GM19328 (cell line): ENCODE measurements around the gene PCDHB7.
"Not testable (repeated sequence)": the region's sequence is repeated elsewhere in the genome, so short reads cannot be mapped to it uniquely, and the experiment has no call there.

ENCODE experiments used
- ATAC-seq: cut with Tn5 transposase; IDR thresholded peaks from one replicate; pipeline ENCODE4 v1.9.1; 2021; ENCODE audit warnings: mild to moderate bottlenecking, moderate library complexity; ENCODE audit not compliant: unreplicated experiment

Gene PCDHB7

DNA sequence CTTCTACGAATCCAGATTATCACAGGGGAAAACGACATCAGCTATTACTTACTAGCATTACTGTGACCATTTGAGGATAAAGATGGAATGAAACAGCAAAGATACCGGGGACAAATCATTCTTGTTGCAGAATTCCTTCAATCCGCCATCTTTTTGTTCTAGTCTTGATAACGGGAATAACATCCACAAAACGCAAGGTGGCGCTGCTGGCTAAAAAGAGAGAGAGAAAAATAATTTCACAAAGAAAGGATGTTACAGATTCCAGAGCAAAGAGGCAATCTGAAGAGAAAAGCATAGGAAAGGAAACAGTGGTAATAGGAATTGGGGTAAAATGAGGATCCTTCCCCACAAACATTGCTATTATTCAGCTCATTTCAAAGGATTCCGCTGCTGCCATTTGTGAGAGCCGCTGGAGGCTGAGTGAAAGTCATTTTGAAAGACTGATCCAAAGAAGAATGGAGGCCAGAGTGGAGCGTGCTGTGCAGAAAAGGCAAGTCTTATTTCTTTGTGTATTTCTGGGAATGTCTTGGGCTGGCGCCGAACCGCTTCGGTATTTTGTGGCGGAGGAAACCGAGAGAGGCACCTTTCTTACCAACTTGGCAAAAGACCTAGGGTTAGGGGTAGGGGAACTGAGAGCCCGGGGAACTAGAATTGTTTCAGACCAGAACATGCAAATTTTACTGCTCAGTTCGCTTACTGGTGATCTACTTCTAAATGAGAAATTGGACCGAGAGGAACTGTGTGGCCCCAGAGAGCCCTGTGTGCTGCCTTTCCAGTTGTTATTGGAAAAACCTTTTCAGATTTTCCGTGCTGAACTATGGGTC lies at the start of gene PCDHB7:
TSS of gene PCDHB7 (plus strand) at position 264 of the 824 bp plus-strand sequence. CDS start at position 456, 192 bp downstream.
- ATAC-seq, result no peak

DNA sequence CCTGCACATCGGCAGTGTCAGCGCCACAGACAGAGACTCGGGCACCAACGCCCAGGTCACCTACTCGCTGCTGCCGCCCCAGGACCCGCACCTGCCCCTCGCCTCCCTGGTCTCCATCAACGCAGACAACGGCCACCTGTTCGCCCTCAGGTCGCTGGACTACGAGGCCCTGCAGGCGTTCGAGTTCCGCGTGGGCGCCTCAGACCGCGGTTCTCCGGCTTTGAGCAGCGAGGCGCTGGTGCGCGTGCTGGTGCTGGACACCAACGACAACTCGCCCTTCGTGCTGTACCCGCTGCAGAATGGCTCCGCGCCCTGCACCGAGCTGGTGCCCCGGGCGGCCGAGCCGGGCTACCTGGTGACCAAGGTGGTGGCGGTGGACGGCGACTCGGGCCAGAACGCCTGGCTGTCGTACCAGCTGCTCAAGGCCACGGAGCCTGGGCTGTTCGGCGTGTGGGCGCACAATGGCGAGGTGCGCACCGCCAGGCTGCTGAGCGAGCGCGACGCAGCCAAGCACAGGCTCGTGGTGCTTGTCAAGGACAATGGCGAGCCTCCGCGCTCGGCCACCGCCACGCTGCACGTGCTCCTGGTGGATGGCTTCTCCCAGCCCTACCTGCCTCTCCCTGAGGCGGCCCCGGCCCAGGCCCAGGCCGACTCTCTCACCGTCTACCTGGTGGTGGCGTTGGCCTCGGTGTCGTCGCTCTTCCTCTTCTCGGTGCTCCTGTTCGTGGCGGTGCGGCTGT lies 48.9 kb upstream of the PCDHB7 start:
- not testable (repeated sequence) for ATAC-seq

DNA sequence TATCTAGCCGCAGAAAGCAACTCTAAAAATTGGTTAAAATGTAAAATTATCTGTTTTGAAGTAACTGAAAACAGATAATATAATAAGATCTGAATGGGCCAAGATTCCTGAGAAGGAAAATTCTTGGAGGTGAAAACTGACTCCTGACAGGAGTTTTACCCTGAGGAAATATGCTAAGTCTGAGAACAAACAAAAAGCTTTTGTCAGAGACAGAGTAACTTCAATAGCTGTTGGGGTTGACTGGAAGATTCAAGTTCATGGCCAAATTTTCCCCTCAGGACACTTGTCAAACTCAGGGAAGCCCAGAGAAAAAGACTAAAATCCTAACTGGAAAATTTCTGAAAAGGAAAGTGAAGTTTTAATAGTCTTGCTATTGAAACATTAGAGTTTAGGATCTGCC lies 45.1 kb upstream of the PCDHB7 start:
- ATAC-seq, result no peak

DNA sequence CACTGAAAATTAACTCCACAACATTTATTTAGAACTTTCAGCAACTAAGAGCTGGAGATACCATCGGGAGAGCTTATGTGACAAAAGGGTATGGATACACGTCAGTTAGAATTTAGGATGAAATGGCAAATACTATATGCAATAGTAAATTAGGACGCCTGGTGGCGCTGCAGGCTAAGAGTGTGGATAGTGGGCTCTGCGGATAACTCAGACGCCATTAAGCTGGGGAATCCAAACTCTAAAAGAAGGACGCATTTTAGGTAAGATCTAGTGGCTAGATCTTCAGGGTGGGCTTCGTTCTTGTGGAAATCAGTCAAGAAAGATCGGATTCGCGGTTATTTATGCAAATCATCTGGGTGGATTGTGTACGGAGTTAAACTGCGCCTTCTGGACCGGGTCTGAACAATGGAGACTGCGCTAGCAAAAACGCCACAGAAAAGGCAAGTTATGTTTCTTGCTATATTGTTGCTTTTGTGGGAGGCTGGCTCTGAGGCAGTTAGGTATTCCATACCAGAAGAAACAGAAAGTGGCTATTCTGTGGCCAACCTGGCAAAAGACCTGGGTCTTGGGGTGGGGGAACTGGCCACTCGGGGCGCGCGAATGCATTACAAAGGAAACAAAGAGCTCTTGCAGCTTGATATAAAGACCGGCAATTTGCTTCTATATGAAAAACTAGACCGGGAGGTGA lies 37.3 kb upstream of the PCDHB7 start, which contains the start of gene PCDHB5:
TSS of gene PCDHB5 (plus strand) at position 177 of the 688 bp plus-strand sequence. CDS start at position 406, 229 bp downstream.
- no peak for ATAC-seq

DNA sequence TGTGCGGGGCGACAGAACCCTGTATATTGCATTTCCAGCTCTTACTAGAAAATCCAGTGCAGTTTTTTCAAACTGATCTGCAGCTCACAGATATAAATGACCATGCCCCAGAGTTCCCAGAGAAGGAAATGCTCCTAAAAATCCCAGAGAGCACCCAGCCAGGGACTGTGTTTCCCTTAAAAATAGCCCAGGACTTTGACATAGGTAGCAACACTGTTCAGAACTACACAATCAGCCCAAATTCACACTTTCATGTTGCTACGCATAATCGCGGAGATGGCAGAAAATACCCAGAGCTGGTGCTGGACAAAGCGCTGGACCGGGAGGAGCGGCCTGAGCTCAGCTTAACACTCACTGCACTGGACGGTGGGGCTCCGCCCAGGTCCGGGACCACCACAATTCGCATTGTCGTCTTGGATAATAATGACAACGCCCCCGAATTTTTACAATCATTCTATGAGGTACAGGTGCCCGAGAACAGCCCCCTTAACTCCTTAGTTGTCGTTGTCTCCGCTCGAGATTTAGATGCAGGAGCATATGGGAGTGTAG lies 36.7 kb upstream of the PCDHB7 start:
- ATAC-seq, result no peak

DNA sequence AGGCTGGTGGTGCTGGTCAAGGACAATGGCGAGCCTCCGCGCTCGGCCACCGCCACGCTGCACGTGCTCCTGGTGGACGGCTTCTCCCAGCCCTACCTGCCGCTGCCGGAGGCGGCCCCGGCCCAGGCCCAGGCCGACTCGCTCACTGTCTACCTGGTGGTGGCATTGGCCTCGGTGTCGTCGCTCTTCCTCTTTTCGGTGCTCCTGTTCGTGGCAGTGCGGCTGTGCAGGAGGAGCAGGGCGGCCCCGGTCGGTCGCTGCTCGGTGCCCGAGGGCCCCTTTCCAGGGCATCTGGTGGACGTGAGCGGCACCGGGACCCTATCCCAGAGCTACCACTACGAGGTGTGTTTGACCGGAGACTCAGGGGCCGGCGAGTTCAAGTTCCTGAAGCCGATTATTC lies 35.1 kb upstream of the PCDHB7 start:
- ATAC-seq, result not testable (repeated sequence)

DNA sequence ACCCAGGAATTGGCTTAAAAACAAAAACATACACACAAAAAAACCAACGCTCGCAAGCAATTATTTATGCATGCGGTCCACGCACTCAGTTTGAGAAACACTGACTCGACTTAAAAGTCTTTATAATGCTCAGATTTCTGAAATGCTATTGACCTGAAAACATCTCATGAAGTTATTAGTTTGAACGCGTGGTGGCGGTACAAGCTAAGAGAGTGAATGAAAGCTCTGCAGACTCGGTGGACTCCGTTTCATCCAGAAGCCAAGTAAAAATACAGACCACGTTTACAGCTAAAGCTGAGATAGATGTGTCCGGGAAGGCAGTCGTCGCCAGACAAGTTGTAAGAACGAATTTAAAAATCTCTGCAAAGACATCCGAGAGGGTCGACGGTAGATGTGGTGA lies 22.6 kb upstream of the PCDHB7 start, which contains the start of gene PCDHB6:
TSS of gene PCDHB6 (plus strand) at position 246 of the 400 bp plus-strand sequence. CDS start 201 bp downstream, outside the sequence.
- no peak for ATAC-seq

DNA sequence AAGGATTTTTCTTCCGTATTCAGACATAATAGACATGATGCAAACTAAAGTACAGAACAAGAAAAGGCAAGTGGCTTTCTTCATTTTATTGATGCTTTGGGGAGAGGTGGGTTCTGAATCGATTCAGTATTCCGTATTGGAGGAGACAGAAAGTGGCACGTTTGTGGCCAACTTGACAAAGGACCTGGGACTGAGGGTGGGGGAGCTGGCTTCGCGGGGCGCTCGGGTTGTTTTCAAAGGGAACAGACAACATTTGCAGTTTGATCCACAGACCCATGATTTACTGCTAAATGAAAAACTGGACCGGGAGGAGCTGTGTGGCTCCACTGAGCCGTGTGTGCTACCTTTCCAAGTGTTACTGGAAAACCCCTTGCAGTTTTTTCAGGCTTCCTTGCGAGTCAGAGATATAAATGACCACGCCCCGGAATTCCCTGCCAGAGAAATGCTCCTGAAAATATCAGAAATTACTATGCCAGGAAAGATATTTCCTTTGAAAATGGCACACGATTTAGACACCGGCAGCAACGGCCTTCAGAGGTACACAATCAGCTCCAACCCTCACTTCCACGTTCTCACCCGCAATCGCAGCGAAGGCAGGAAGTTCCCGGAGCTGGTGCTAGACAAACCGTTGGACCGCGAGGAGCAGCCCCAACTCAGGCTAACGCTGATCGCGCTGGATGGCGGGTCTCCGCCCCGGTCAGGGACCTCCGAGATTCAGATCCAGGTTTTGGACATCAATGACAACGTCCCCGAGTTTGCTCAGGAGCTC lies 22.0 kb upstream of the PCDHB7 start:
- ATAC-seq, result no peak

DNA sequence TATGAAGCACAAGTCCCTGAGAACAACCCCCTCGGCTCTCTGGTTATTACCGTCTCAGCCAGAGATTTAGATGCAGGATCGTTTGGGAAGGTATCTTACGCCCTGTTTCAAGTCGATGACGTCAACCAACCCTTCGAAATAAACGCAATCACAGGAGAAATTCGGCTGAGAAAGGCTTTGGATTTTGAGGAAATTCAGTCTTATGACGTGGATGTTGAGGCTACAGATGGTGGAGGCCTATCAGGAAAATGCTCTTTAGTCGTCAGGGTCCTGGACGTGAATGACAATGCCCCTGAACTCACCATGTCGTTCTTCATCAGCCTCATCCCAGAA lies 21.5 kb upstream of the PCDHB7 start:
- ATAC-seq, result no peak

DNA sequence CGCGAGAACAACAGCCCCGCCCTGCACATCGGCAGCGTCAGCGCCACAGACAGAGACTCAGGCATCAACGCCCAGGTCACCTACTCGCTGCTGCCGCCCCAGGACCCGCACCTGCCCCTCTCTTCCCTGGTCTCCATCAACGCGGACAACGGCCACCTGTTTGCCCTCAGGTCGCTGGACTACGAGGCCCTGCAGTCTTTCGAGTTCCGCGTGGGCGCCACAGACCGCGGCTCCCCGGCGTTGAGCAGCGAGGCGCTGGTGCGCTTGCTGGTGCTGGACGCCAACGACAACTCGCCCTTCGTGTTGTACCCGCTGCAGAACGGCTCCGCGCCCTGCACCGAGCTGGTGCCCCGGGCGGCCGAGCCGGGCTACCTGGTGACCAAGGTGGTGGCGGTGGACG lies 20.8 kb upstream of the PCDHB7 start:
- not testable (repeated sequence) for ATAC-seq

DNA sequence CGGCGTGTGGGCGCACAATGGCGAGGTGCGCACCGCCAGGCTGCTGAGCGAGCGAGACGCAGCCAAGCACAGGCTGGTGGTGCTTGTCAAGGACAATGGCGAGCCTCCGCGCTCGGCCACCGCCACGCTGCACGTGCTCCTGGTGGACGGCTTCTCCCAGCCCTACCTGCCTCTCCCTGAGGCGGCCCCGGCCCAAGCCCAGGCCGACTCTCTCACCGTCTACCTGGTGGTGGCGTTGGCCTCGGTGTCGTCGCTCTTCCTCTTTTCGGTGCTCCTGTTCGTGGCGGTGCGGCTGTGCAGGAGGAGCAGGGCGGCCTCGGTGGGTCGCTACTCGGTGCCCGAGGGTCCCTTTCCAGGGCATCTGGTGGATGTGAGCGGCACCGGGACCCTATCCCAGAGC lies 20.3 kb upstream of the PCDHB7 start:
- ATAC-seq, result not testable (repeated sequence)

DNA sequence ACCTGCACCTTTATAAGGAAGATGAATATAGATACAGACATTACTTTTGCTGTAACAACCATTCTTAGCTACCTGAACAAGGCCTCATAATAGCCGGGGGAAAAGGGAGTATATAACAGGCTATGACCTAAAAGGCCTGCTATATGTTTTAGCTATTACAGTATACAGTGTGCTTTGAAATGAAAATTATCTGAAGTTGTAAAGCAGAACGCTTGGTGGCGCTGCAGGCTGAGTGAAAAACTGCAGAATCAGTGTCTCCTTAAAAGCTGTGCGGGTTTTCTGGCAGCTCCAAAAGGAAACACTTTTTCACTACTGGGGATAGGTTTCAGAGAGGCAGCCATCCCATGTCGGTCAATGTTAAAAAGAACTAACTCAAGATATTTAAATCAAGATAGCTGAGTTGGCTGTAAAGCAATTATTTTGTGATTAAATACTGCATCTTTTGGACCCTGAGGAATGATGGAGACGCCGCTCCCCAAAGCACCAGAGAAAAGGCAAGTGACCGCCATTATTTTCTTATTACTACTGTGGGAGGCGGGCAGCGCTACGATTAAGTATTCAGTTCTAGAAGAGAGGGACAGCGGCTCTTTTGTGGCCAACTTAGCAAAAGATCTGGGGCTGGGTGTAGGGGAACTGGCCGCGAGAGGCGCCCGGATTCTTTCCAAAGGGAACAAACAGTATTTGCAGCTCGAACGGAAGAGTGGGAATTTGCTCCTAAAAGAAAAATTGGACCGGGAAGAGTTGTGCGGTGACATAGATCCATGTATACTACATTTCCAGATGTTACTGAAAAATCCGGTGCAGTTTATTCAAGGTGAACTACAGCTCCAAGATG lies 16.7 kb upstream of the PCDHB7 start:
- ATAC-seq, result no peak

DNA sequence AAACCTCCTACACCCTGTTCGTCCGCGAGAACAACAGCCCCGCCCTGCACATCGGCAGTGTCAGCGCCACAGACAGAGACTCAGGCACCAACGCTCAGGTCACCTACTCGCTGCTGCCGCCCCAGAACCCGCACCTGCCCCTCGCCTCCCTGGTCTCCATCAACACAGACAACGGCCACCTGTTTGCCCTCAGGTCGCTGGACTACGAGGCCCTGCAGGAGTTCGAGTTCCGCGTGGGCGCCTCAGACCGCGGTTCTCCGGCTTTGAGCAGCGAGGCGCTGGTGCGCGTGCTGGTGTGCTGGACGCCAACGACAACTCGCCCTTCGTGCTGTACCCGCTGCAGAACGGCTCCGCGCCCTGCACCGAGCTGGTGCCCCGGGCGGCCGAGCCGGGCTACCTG lies 15.1 kb upstream of the PCDHB7 start:
- ATAC-seq, result not testable (repeated sequence)

DNA sequence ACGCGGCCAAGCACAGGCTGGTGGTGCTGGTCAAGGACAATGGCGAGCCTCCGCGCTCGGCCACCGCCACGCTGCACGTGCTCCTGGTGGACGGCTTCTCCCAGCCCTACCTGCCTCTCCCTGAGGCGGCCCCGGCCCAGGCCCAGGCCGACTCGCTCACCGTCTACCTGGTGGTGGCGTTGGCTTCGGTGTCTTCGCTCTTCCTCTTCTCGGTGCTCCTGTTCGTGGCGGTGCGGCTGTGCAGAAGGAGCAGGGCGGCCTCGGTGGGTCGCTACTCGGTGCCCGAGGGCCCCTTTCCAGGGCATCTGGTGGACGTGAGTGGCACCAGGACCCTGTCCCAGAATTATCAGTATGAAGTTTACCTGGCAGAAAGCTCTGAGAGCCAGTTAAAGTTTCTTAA lies 14.5 kb upstream of the PCDHB7 start:
- ATAC-seq, result not testable (repeated sequence)

DNA sequence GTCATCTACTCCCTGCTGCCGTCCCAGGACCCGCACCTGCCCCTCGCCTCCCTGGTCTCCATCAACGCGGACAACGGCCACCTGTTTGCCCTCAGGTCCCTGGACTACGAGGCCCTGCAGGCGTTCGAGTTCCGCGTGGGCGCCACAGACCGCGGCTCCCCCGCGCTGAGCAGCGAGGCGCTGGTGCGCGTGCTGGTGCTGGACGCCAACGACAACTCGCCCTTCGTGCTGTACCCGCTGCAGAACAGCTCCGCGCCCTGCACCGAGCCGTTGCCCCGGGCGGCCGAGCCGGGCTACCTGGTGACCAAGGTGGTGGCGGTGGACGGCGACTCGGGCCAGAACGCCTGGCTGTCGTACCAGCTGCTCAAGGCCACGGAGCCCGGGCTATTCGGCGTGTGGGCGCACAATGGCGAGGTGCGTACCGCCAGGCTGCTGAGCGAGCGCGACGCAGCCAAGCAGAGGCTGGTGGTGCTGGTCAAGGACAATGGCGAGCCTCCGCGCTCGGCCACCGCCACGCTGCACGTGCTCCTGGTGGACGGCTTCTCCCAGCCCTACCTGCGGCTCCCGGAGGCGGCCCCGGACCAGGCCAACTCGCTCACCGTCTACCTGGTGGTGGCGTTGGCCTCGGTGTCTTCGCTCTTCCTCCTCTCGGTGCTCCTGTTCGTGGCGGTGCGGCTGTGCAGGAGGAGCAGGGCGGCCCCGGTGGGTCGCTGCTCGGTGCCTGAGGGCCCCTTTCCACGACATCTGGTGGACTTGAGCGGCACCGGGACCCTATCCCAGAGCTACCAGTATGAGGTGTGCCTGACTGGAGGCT lies 2.1 kb downstream of the PCDHB7 start:
- ATAC-seq, result not testable (repeated sequence)

DNA sequence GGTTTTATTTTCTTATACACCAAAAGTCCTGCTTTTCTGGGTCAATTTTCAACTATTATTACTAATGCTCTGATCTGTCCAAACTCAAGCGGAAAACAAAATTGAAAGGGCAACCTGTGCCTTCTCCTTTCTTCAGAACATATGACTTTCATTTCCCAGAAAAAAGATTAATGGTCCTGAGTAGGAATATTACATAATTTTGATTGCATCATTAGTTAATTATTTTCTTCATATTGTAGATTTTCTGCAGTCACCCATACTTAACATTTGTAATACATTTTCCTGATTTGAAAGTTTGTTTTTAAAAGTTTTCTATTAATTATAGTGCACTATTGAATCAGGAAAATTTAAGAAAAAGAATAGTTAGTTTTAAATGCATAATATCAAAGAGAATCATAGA lies 3.5 kb downstream of the PCDHB7 start:
- ATAC-seq, result no peak

DNA sequence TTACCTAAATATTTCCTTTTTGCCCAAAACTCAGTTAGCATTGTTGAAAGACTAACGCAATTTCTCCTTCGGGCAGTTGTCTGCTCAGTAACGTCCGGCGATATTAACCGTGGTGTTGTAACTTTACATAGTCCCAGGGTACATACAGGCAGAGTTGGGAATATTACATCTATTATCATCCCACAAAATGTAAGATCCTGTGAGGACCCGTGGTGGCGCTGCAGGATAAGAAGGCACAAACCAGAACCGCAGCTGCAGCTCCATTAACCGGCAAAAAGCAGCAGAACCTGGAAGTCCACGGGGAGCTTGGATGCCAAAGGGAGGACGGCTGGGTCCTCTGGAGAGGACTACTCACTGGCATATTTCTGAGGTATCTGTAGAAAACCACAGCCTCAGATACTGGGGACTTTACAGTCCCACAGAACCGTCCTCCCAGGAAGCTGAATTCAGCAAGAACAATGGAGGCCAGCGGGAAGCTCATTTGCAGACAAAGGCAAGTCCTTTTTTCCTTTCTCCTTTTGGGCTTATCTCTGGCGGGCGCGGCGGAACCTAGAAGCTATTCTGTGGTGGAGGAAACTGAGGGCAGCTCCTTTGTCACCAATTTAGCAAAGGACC lies 5.2 kb downstream of the PCDHB7 start, which contains the start of gene PCDHB8:
TSS of gene PCDHB8 (plus strand) at position 214 of the 615 bp plus-strand sequence. CDS start at position 459, 245 bp downstream.
- not testable (repeated sequence) for ATAC-seq

DNA sequence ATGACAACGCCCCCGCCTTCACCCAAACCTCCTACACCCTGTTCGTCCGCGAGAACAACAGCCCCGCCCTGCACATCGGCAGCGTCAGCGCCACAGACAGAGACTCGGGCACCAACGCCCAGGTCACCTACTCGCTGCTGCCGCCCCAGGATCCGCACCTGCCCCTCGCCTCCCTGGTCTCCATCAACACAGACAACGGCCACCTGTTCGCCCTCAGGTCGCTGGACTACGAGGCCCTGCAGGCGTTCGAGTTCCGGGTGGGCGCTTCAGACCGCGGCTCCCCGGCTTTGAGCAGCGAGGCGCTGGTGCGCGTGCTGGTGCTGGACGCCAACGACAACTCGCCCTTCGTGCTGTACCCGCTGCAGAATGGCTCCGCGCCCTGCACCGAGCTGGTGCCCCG lies 6.9 kb downstream of the PCDHB7 start:
- ATAC-seq, result not testable (repeated sequence)
